Neural progenitor cell (in vitro differentiated cells): ENCODE measurements around the gene HOXB4. TPM values are rescaled to one million over a fixed set of nuclear protein-coding genes. Genes with fewer than 3 reads are reported as not detected.

Experiments
- DNase-seq: peaks from one replicate; pipeline ENCODE4 v3.0.0-alpha.2; 2016; ENCODE audit warnings: low spot score
- H2AFZ ChIP-seq: fragments of 200-600 bp; sonication (generic); replicated peaks from 2 replicates; pipeline ENCODE4 v1.6.1; 2016; ENCODE audit warnings: antibody characterized with exemption
- H3F3A ChIP-seq: fragments of 200-600 bp; sonication (generic); 2 replicates; pipeline ENCODE4 v1.6.1; 2016; ENCODE audit warnings: antibody characterized with exemption, low read depth
- H3K27ac ChIP-seq: fragments of 200-600 bp; sonication (generic); 2 replicates; pipeline ENCODE4 v1.5.1; 2016; ENCODE audit warnings: mild to moderate bottlenecking
- H3K27me3 ChIP-seq: fragments of 200-600 bp; sonication (generic); 2 replicates; pipeline ENCODE4 v1.6.1; 2016; ENCODE audit warnings: mild to moderate bottlenecking, moderate library complexity
- H3K36me3 ChIP-seq: fragments of 200-600 bp; sonication (generic); 2 replicates; pipeline ENCODE4 v1.5.1; 2016
- H3K4me1 ChIP-seq: fragments of 200-600 bp; sonication (generic); 2 replicates; pipeline ENCODE4 v1.6.1; 2016; ENCODE audit warnings: mixed run types
- H3K4me2 ChIP-seq: fragments of 200-600 bp; sonication (generic); 2 replicates; pipeline ENCODE4 v1.6.1; 2016
- H3K4me3 ChIP-seq: fragments of 200-600 bp; sonication (generic); 2 replicates; pipeline ENCODE4 v1.5.1; 2016
- H3K79me2 ChIP-seq: fragments of 200-600 bp; sonication (generic); 2 replicates; pipeline ENCODE4 v1.6.1; 2016; ENCODE audit warnings: low read depth
- H3K9ac ChIP-seq: fragments of 200-600 bp; sonication (generic); 2 replicates; pipeline ENCODE4 v1.6.1; 2016
- H3K9me3 ChIP-seq: fragments of 200-600 bp; sonication (generic); 2 replicates; pipeline ENCODE4 v1.5.1; 2016; ENCODE audit warnings: low read depth
- H4K20me1 ChIP-seq: fragments of 200-600 bp; sonication (generic); 2 replicates; pipeline ENCODE4 v1.6.1; 2016; ENCODE audit warnings: low read depth
- H3K27ac Mint-ChIP-seq: 3 replicates; pipeline ENCODE4 v1.8.0; 2021; ENCODE audit warnings: mixed read lengths
- H3K27me3 Mint-ChIP-seq: 2 replicates; pipeline ENCODE4 v1.8.0; 2022; ENCODE audit warnings: low read depth, mild to moderate bottlenecking, inconsistent platforms, moderate library complexity, mixed read lengths; ENCODE audit not compliant: insufficient read depth
- H3K36me3 Mint-ChIP-seq: 3 replicates; pipeline ENCODE4 v1.8.0; 2021; ENCODE audit warnings: mixed read lengths
- H3K4me1 Mint-ChIP-seq: 3 replicates; pipeline ENCODE4 v1.8.0; 2021; ENCODE audit warnings: mixed read lengths
- H3K4me3 Mint-ChIP-seq: 3 replicates; pipeline ENCODE4 v1.8.0; 2021; ENCODE audit warnings: mild to moderate bottlenecking, moderate library complexity, mixed read lengths
- H3K9me3 Mint-ChIP-seq: 3 replicates; pipeline ENCODE4 v1.8.0; 2020; ENCODE audit warnings: mixed read lengths
- CTCF ChIP-seq: fragments of 200-600 bp; sonication (generic); IDR thresholded peaks from 2 replicates; pipeline ENCODE4 v1.5.1; 2017; ENCODE audit warnings: antibody characterized with exemption, mild to moderate bottlenecking
- EZH2 ChIP-seq: fragments of 200-600 bp; sonication (generic); IDR thresholded peaks from 2 replicates; pipeline ENCODE4 v1.6.1; 2017; ENCODE audit warnings: antibody characterized with exemption, mild to moderate bottlenecking, moderate library complexity
- EZH2phosphoT487 ChIP-seq: fragments of 200-600 bp; sonication (generic); IDR thresholded peaks from 2 replicates; pipeline ENCODE4 v1.6.1; 2017; ENCODE audit warnings: antibody characterized with exemption
- total RNA-seq: library from RNA; depleted of rRNA; stranded (reverse); fragments of >200 nt; gene quantifications from 2 replicates; pipeline ENCODE4 v1.2.3, GENCODE V29; 2015; ENCODE audit warnings: low replicate concordance

HOXB4 gene
- total RNA-seq, 1 donor from 2014 or later, result not detected

GRCh38 chr17:48593126-48593829 lies 15.1 kb upstream of the HOXB4 start, which contains the start of gene HOXB5:
Gene HOXB5, minus strand, starts transcription at chr17:48593779. Its CDS starts 97 bp downstream, at chr17:48593682.
- peaks cover 97% of the 10 kb centered on the region for H3K27me3 Mint-ChIP-seq
- no peak within 1 kb of the TSS for H2AFZ ChIP-seq
- no peak within 1 kb of the TSS for H3K27ac Mint-ChIP-seq
- no peak within 1 kb of the TSS for H3K4me2 ChIP-seq
- H3K36me3 ChIP-seq, result no peaks in the 10 kb centered on the region
- peaks cover 96% of the 10 kb centered on the region for H4K20me1 ChIP-seq
- DNase-seq, result no peak
- no peak within 1 kb of the TSS for H3K4me3 Mint-ChIP-seq
- H3K79me2 ChIP-seq, result no peaks in the 10 kb centered on the region
- no peak within 1 kb of the TSS for H3K4me3 ChIP-seq
- no peaks in the 10 kb centered on the region for H3F3A ChIP-seq
- H3K9ac ChIP-seq, result no peak within 1 kb of the TSS
- H3K27ac ChIP-seq, result no peak within 1 kb of the TSS
- H3K36me3 Mint-ChIP-seq, result peaks cover 1% of the 10 kb centered on the region
- H3K9me3 ChIP-seq, result no peaks in the 10 kb centered on the region
- peaks cover 100% of the 10 kb centered on the region for H3K27me3 ChIP-seq
- H3K4me1 Mint-ChIP-seq, result peaks cover 9% of the 10 kb centered on the region
- no peaks in the 10 kb centered on the region for H3K4me1 ChIP-seq
- TF ChIP-seq EZH2 (no peak), EZH2phosphoT487 (peak; percentile 68)
- H3K9me3 Mint-ChIP-seq, result peaks cover 8% of the 10 kb centered on the region

- H3K36me3 ChIP-seq, result no peaks in the 10 kb centered on the region
- Mint-ChIP-seq H3K4me3 (no peak overlapping the region), H3K27me3 (peaks cover 97% of the 10 kb centered on the region), H3K4me1 (peaks cover 9% of the 10 kb centered on the region), H3K36me3 (no peaks in the 10 kb centered on the region), H3K9me3 (peaks cover 6% of the 10 kb centered on the region), H3K27ac (no peak overlapping the region)
- no peak overlapping the region for H3K4me3 ChIP-seq
- H3K9me3 ChIP-seq, result no peaks in the 10 kb centered on the region
- H3K27ac ChIP-seq, result no peak overlapping the region
- H3F3A ChIP-seq, result no peaks in the 10 kb centered on the region
- no peaks in the 10 kb centered on the region for H3K79me2 ChIP-seq
- H4K20me1 ChIP-seq, result peaks cover 95% of the 10 kb centered on the region
- no peak overlapping the region for H3K4me2 ChIP-seq
- no peak overlapping the region for H3K9ac ChIP-seq
- H3K4me1 ChIP-seq, result no peaks in the 10 kb centered on the region
- H2AFZ ChIP-seq, result no peak overlapping the region
- no peak for DNase-seq
- TF ChIP-seq EZH2phosphoT487 (peak; percentile 90), CTCF (no peak), EZH2 (peak; percentile 90)
- peaks cover 100% of the 10 kb centered on the region for H3K27me3 ChIP-seq
These were observed 14.4 kb upstream of the HOXB4 start for GRCh38 chr17:48592577-48592976.

GRCh38 chr17:48592057-48592514 lies 13.9 kb upstream of the HOXB4 start:
- peaks cover 9% of the 10 kb centered on the region for H3K4me1 Mint-ChIP-seq

More at GRCh38 chr17:48592057-48592514, 13.9 kb upstream of the HOXB4 start:
- Mint-ChIP-seq H3K27ac (no peak overlapping the region), H3K4me3 (no peak overlapping the region), H3K9me3 (peaks cover 5% of the 10 kb centered on the region), H3K36me3 (no peaks in the 10 kb centered on the region), H3K27me3 (peaks cover 97% of the 10 kb centered on the region)
- H3K4me3 ChIP-seq, result no peak overlapping the region
- DNase-seq, result no peak
- H3K4me2 ChIP-seq, result no peak overlapping the region
- no peaks in the 10 kb centered on the region for H3K36me3 ChIP-seq
- H4K20me1 ChIP-seq, result peaks cover 94% of the 10 kb centered on the region
- no peaks in the 10 kb centered on the region for H3K79me2 ChIP-seq
- no peak overlapping the region for H3K9ac ChIP-seq
- H3K27me3 ChIP-seq, result peaks cover 100% of the 10 kb centered on the region
- no peaks in the 10 kb centered on the region for H3K9me3 ChIP-seq
- H3F3A ChIP-seq, result no peaks in the 10 kb centered on the region
- H2AFZ ChIP-seq, result no peak overlapping the region
- no peaks in the 10 kb centered on the region for H3K4me1 ChIP-seq
- TF ChIP-seq CTCF (no peak), EZH2phosphoT487 (peak; percentile 79)
- H3K27ac ChIP-seq, result no peak overlapping the region
